Left cardiac atrium (tissue), 4 donors: ENCODE measurements around the gene S100G. TPM values are rescaled to one million over a fixed set of nuclear protein-coding genes. Genes with fewer than 3 reads are reported as not detected.

Experiments used
- ATAC-seq, 2 donors: fragments of 200-7000 bp; cut with Tn5 transposase; one replicate each; pipeline ENCODE4 v1.9.1; 2020; ENCODE audit warnings: mild to moderate bottlenecking in 2 of 2, moderate library complexity in 2 of 2
- DNase-seq: peaks from one replicate; pipeline ENCODE4 v3.0.0-alpha.2; 2020
- intact Hi-C, 2 donors: fragments of 100-400 bp; cut with DNase I; formaldehyde crosslinking; loops; one replicate each; pipeline versions ENCODE4 v1.14.1 to v1.15.1; 2022 to 2023
- microRNA-seq, 2 donors: library from miRNA; unstranded; fragments of <30 nt; microRNA quantifications; one replicate each; pipeline ENCODE4 v1.2.0, GENCODE V29; 2020
- total RNA-seq, 2 donors: library from RNA; stranded (reverse); fragmentation: NEBNext Ultra II Directional; extraction: Animal tissue kit (Norgen Biotek cat#: 25700); gene quantifications; one replicate each; pipeline ENCODE4 v1.2.1, GENCODE V29; 2021
- donor health status: DM: no; HTN: yes; CAD: no.
- donor health status: DM: no; HTN: yes; CAD: no; lungs with severe emphysema.
- donor health status: DM: yes; HTN: yes; CAD: no.
- donor health status: Dilated cardiomyopathy.

The S100G gene
- total RNA-seq, 2 donors from 2014 or later, result not detected

DNA sequence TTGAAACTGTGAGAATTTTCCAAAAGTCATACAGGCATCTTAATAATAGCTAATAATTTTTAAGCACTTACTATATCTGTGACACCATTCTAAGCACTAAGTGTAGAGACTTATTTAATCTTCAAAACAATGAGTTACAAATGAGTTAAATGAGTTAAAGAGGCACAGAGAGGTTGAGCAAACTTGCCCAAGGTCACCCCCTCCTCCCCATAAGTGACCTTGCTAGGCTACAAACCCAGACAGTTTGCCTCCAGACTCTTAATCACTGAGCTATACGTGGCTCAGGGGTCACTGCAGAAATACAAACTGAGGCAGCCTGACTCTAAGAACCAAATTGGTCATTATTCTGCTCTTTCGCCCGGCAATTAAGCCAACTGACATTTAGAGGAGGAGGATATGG is 47.0 kb downstream of the S100G start:
- DNase-seq (no peak), ATAC-seq (no peak)
- intact Hi-C loops, result no loop called here

DNA sequence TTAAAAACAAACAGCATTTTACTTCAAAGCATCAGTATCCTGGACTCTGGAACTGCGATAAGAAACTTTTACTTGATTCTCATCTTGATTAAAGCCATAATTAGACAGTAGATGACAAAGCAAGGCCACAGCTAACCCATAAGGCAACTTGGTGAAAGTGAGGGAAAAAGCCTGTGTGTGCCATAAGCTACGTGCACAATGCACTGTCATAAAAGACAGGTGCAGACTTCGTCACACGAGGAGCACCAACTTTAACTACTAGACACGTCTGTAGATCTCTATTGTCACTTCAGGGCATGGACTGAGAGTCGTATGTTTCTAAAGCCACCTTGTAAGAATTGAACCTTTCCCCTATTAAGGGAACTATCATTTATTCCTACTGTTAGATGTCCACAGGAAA is 49.4 kb downstream of the S100G start:
- DNase-seq, result no peak
- intact Hi-C loops, result no loop called here
- no peak for ATAC-seq

DNA sequence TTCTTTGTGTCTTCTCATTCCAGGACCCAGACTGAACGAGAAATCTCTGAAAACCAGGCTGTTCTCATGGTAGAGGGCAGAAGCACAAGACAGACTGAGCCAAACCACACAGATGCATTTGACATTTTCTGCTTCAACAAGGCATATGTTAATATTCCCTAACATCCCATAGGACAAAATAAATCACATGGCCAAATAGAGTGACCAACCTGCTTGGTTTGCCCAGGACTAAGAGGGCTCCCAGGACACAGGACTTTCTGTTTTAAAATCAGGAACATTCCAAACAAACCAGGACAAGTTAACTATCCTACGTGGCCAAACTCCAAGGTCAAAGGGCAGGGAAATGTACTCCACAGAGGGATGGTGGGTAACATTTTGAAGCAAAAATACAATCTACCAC is 50.8 kb downstream of the S100G start:
- intact Hi-C loops, result no loop called here
- DNase-seq, result no peak
- no peak for ATAC-seq

DNA sequence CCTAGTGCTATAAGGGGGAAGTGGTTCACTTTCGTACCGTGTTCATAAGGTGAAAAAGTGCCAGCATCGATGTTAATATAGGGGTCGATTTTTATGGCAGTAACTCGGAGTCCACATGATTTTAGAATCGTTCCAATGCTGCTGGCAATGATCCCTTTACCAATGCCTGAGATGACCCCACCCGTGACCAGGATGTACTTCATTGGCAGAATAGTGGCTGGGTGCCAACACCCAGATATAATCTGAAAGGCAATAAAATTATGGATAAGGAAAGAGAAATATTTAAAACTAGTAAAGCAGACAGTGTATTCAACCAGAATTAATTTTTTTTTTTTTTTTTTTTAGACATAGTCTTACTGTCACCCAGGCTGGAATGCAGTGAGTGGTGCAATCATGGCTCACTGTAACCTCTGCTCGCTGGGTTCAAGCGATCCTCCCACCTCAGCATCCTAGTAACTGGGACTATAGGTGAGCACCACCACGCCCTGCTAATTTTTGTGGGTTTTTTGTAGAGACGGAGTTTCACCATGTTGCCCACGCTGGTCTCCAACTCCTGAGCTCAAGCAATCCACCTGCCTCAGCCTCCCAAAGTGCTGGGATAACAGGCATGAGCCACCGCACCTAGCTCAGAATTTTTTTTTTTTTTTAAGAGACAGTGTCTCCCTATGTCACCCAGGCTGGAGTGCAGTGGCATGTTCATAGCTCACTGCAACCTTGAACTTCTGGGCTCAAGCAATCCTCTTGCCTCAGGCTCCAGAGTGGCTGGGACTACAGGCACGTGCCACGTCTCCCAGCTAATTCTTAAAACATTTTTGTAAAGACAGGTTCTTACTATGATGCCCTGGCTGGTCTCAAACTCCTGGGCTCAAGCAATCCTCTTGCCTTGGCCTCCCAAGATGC is 53.0 kb downstream of the S100G start:
- intact Hi-C loops, result no loop called here
- DNase-seq, result no peak

More for the DNA sequence above, 53.0 kb downstream of the S100G start:
- ATAC-seq, result no peak

Small RNA genes within 50 kb of the gene (microRNA-seq; reads per million reads assigned to microRNA genes)
- gene MIR548AM, result 0 reads per million in 2 donors

Other genes with a start within 250 kb of the S100G start
- gene CTPS2, start 62.5 kb downstream of the S100G start, total RNA-seq, result 1 to 10 TPM; 5.1 to 6.2 TPM
- gene SYAP1, start 69.5 kb downstream of the S100G start, total RNA-seq, result 10 to 100 TPM; 15.6 to 25.3 TPM
- gene TXLNG, start 136.3 kb downstream of the S100G start, total RNA-seq, result 1 to 10 TPM; 6.5 to 9.0 TPM
- 10 to 100 TPM; 76.8 to 83.1 TPM for gene RBBP7, start 220.2 kb downstream of the S100G start, total RNA-seq